Measurements from ENCODE around the gene STRA6.

Gene STRA6, protein sequence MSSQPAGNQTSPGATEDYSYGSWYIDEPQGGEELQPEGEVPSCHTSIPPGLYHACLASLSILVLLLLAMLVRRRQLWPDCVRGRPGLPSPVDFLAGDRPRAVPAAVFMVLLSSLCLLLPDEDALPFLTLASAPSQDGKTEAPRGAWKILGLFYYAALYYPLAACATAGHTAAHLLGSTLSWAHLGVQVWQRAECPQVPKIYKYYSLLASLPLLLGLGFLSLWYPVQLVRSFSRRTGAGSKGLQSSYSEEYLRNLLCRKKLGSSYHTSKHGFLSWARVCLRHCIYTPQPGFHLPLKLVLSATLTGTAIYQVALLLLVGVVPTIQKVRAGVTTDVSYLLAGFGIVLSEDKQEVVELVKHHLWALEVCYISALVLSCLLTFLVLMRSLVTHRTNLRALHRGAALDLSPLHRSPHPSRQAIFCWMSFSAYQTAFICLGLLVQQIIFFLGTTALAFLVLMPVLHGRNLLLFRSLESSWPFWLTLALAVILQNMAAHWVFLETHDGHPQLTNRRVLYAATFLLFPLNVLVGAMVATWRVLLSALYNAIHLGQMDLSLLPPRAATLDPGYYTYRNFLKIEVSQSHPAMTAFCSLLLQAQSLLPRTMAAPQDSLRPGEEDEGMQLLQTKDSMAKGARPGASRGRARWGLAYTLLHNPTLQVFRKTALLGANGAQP

DNA sequence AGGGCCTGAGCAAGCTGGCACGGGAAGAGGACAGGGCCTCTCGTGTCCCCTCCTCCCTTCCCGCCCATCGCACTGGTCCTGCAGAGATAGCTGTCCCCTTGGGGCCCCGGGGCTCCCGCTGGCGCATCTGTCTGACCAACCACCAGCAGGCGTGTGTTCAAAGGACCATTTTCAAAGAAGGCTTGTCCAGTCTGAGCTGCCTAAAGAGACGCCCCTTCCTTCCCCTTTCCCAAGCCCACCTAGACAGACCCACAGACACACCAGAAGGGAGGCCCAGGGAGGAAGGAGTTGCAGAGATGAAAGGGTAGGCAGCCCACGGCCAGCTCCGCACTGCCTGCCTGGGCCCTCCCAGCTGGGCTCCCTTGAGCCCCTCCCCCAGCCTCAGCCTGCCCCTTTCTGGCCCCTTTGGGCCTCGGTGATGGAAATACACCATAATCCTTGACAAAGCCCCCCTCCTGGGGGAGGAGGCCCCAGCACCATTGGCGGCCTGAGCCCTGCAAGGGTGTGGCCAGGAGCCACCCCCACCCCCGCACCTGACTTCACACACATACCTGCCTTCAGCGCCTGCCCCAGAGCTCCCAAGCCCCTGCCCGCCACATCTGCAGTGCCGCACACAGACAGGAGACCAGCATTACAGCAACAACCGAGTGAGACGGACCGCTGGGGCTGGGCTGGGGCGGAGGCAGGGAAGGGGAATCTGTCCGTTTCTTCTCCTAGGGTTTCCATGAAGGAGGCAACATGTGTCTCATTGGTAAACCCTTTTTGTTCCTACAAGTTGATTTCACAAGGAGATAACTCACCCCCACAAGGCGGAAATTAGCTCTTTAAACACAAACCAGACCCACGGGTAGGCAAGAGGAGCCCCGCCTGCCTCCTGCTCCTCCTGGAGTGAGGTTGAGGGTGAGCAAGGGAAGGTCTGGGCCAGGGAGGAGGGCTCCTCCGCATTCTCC, at the start of gene STRA6:
STRA6 (minus strand) TSS at position 336 of the 950 bp plus-strand sequence. CDS start 520 bp downstream, outside the sequence.
- DNase-seq, result peak; percentile 90

DNA sequence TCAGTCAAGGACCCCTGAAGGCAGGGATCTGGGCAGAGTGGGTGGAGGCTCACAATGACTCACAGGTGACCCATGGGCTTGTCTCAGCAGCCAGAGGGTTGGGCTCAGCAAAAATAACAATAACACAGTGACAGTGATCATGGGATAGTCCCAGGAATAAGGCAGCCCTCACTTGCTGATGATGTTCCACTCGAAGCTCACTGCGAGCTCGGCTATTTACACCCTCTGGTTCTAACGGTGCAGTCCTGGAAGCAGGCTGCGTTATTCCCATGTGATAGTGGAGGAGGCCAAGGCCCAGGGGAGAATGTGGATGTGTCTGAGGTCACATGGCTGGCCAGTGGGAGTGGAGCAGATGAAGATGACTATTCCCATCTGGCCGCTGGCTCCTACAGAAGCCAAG, 49.7 kb upstream of the STRA6 start:
- DNase-seq, result no peak

DNA sequence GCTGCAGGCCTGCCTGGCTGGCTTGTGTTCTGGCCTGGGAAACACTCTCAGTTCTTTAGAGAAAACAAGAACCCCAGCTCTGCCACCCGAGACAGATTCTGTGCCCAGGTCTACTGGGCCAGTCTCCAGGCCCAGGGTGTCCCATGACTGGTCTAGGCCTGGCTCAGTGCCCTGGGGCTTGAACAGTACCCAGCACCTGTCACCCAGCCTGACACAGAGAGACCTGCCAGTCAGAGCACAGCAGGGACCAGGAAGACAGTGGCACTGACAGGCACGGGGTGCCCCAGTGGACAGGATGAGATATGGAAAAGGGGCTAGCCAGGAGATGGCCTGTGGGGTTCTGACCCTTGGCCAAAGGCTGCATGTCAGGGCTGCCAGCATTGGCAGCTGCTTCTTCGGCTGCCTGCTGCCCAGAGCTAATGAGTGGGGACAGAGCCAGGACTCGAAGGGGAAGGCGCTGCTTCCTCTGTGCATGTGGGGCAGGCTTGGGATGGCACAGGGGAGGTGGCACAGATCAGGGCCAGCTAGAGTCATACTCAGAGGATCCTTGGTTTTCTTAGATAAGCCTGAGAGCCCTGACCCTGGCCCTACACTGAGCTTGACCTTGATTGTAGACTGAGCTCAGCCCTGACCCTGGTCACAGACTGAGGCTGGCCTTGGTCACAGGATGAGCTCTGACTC, 48.7 kb upstream of the STRA6 start:
- no peak for DNase-seq

DNA sequence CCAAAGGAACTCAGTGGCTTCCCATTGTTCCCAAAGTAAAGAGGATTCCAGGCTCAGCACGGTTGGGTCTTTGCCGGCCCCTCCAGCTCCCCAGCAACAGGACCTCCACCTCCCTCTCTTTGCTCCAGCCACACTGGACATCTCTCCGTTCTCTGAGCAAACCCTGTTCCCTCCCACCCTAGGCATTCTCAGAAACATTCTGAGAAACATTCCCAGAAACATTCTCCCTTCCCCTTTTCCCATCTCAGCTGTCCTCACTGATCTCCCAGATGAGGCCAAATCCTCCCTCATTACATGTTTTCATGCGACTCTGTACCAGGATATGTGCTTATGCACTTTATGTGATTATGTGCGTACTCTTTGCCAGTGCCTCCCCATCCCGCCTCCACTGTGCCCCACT, 47.7 kb upstream of the STRA6 start:
- DNase-seq, result no peak

DNA sequence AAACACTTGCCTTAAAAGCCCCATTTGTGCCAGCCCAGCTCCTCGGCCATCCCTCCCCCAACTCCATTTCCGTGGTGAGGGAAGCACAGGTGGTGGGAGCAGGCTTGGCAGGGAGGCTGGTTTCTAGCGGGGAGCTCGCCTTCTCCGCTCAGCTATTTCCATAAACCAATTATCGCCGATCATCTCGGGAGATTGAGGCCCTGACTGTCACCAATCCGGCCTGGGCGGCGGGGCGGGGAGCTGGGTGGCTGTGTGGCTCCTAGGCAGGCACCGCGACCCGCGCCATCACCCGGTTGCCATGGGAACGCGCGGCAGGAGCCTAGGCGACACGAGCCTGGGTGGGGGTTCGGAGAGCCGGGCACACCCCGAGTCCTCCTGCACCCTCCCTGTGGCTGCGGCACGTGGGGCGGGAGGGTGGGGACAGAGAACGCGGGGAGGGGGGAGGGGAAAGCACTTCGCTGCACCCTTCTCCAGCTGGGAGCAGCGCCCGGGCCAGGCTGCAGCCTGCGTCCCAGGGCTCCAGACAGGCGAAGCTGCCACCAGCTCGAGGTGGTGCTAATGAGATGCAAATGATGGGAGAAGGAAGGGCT, 42.9 kb upstream of the STRA6 start:
- DNase-seq, result peak; percentile 97

DNA sequence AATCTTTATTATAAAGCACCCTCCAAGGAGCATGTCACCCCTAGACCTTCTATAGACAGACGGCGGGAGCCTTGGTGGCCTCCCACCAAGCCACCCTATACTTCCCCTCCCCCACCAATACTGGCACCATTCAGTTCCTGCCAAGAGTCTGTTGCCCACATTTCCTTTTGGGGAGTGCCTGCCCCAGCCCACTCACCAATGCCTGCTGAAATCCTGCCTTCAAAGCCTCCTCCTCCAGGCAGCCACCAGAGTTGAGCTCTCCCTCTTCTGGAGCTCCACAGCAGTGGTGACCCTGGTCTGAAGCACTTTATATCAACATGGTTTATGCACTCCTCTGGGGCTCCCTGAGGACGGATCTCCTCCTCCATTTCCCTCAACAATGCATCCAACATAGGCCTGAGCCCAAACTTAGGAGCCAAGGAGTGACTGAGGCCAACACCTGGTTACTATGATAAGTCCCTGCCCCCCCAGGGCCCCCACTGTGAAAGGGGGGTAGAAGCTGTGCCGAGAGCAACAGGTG, 42.3 kb upstream of the STRA6 start:
- no peak for DNase-seq

DNA sequence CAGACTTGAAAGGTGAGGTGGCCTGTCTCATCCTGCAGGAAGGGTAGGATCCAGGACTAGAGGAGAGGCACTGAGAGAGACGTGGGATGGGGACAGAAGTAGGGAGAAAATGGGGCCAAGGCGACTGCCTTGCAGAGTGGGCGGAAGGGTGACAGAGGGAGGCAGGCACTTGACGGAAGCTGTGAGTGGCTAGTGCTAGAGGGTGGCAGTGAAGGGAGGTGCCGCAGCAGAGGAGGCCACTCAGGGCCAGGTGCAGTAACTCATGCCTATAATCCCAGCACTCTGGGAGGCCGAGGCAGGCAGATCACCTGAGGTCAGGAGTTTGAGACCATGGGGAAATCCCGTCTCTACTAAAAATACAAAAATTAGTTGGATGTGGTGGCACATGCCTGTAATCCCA, 40.8 kb upstream of the STRA6 start:
- DNase-seq, result no peak

DNA sequence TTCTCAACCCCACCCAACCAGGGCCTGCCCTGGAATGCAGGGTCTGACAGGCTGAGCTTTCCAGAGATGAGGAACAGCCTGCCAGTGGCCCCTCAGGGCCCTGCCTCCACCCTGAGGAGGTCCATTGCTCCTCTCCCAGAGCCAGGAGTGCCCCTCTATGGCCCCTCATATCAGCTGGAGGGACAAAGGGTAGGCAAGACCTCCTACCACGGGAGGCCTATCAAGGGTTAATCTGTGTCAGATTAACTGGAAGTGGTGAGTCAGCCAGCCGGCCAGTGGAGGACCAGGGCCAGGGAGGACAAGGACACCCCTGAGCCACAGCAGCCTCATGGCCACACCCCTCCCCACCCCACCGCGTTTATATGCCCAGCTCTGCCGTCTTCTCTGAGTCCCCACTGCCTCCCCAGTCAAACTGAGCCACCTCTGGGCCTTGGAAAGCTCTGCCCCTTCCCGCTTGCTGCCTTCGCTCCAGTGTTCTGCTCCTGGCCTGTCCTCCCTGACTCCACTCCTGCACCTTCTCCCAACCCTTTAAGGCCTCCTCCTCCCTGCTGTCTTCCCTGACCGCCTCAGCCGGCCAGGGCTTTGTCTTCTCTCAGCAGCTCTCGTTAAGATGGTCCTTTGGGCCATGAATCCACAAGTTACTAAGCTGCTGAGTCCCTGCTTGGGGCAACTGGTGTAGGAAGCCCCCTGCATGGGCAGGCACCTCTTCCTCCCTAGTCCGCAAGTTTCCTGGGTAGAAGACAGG, 40.0 kb upstream of the STRA6 start:
- no peak for DNase-seq

DNA sequence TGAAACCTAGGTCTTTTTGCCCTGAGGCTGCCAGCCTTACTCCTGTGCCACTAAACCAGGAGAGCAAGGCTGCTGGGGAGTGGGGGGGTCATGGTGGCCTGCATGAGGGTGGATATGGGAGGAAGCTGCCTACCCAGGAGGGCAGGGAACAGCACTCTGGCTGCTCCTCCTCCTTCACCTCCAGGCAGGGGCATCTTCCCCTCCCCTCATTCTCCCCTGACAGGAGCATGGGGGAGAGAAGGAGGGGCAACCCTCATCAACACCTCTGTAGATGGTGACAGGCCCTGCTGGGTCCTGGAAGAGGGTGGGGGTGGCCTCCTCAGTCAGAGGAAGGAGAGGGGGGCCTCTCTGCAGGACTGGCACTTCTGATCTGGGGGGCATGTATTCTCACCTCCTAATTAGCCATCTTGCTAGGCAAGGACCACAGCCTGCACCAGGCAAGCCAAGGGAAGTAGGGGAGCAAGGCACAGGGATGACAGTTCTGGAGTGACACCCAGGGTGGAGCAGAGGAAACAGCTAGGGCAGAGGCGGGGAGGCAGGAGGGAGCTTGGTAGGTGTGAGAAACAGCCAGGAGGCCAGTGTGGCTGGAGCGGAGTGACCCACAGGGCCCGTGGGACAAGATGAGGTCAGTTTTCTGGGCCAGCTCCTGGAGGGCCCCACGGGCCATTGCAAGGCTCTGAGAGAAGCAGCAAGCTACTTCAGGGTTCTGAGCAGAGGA, 38.5 kb upstream of the STRA6 start:
- DNase-seq, result no peak

DNA sequence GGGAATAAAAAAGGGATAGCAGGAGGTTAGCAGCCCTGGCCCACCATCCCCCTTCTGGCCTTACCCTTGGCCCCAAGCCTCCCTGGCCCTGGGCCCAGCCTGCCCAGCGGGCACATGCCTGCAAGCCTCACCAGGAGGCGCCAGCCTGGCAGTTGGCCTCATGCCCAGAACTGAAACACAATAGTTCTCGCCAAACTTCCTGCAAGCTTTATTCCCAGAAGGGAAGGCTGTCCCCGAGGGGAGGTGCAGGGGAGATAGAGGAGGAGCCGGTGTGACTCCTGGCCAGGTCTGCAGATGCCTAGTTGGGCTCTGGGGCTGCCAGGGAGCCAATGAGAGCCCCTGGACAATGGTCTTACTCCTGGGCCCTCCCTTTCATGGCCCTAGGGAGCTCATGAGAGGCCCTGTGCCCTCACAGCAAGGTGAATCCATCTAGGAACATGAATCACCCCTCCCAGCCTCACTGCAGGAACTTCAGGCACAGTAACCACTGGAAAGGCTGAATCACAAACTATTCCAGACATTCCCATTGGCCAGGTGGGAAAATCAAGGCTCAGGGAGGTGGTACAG, 37.5 kb upstream of the STRA6 start:
- peak; percentile 98 for DNase-seq

DNA sequence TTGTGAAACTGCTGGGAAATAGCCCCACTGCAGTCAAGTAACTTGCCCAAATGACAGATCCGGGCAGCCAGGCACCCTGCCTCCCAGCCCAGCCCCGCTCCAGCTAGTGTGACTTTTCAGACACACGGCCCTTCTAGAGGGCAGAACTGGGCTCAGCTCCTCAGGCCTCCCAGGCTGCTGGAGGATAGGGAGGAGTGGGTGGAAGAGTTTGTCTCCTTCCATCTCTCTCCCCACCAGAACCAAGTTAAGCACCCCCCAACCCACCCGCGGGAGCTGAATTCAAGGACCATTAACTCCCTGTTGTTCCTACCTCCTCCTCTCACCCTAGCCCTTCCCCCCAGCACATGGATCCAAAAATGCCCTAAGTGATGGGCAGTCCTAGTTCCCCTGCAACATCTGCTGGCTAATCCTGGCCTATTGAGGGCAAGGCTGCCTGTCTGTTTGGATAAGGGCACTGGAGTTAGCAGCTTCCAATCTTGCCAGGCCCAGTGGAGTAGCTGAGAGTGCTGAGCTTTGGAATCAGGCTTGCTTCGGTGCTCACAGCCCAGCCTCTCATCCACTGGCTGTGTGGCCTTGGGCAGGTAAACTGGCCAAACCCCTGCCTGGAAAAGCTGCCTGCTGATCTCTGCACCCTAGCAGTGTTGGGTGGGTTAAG, 36.6 kb upstream of the STRA6 start:
- DNase-seq, result no peak

DNA sequence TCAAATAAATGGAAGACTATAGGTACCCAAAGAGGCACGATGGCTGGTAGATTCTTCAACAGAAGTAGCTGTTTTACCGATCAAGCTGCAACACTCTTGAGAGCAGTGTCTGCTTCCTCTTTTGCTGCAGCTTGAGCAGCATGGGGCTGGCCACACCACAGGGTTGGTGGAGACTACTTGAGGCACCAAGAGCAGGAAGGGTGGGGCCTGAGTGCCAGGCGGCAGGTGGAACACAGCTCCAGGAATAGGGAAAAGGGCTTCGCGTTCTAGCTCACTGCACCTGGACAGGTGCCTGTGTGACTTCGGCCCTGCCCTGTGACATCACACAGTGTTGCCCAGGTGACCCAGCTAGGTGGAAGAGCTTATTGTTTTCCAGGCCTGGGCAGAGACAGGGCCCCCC, 33.4 kb upstream of the STRA6 start, which contains the start of gene CCDC33:
CCDC33 (plus strand) TSS at position 365 of the 400 bp plus-strand sequence. CDS start 394 bp downstream, outside the sequence.
- peak; percentile 53 for DNase-seq

DNA sequence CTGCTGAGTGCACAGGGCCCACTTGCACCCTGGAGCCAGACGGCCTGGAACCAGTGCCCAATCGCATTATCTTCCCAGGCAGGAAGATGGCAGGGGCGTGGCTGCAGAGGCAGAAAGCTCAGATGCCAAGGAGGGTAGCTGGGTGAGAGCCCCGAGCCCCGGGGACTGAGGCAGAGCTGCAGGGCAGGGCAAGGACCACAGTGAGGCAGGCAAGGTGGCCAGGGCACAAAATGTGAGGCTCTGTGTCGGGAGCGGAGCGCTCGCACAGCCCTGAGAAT, 31.9 kb upstream of the STRA6 start:
- DNase-seq, result no peak

DNA sequence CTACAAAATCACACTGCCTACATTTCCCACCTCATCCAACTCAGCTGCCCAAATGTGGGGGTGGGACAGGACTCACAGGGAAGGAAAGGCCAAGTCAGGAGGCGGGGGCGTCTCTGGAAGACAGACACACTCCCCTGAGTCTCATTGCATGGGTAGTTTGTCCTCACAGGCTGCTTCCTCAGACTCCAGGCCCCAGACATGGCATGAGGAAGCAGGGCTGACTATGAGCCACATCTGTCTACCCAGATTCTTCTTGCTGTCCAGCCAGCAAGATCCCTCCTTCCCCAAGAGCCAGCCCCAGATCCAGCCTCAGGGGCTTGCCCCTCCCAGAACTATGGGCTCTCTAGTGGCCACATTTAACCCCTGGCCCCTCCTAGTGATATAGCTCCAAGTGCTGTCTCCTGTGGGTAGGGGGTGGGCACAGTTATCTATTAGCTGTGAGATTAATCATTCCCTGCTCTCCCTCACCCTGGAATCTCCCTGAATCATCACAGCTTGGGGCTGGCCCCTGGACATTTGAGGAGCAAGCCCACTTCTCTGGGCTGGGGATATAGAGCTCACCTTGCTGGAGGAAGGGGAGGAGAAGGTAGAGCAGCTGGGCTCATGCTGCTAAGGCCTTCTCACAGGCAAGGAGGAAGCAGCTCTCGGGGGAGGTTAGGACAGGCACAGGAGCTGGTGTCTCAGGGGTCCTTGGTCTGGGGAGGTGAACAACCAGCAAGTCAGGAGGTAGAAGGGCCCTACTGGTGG, 31.4 kb upstream of the STRA6 start:
- DNase-seq, result no peak

DNA sequence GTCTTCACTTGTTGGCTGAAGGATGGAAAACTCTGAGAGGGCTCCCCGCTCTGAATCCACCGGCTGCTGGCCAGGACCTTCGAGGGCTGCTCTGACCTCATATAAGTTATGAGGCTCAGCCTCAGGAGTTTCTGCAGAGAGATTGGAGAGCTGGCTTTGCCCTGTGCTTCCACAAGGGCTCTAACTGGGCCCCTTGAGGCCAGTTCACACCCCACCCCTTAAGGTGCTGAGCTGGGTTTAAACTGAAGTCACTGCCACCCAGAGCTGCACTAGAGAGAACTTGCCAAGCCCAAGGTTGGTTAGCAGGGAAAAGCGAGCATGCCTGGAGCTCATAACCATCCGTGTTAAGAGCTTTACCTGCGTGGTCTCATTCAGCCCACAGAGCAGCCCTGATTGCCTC, 30.8 kb upstream of the STRA6 start:
- DNase-seq, result no peak

DNA sequence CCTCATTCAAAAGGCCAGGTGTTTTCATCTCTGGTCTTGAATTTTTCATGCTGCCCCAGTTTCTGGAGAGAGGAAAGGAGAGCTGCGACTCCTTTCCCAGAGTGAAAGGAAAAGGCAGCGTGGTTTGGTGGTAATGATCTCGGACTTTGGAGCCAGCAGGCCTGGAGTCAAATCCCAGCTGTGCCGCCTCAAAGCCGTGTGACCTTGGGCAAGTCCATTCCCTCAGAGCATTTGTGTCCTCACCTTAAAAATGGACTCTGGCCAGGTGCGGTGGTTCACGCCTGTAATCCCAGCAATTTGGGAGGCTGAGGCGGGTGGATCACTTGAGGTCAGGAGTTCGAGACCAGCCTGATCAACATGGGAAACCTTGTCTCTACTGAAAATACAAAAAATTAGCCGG, 28.9 kb upstream of the STRA6 start:
- no peak for DNase-seq

DNA sequence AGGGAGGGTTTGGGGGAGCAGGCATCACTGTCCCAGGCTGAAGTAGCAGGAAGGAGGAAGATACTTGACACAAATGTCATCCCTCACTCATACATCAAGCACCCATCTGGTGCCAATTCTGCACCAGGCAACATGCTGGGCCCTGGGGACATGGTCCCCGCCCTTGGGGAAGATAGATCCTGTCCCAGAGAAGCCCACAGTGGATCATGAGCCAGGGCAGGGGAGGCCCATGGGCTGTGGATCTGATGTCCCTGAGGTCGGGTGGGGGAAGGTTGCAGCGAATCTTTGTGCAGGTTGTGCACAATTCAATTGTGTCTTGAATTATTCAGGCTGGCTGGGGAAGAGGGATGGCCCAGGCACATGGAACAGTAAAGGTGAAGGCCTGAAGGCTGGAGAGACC, 27.1 kb upstream of the STRA6 start:
- DNase-seq, result no peak

DNA sequence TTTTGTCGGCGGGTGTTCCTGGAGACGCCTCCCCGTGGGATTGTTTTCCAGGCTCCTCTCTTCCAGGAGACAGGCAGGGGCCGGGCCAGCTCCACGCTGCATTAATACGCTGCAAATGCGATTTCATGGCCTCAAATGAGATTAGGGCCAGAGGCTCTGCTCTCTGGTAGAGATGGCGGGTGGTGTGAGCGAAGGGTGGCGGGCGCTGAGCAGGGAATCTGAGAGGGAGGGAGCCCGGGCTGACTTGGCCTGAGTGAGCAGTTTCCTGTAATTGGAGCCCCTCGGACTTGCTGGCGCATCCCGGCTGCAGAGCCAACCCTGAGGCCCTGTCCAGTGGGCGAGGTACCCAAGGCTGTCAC, 26.1 kb upstream of the STRA6 start:
- no peak for DNase-seq

Measured in NCI-H1436 (cell line).